Hematopoietic multipotent progenitor cell treated with erythropoietin and hydrocortisone succinate and interleukin-3 and kit ligand, for 4 days (in vitro differentiated cells): ENCODE measurements around the gene STK11.

Experiments used
- DNase-seq: peaks from one replicate; pipeline ENCODE4 v3.0.0-alpha.2; 2015

Gene STK11

GRCh38 chr19:1238369-1239303 is 33.1 kb downstream of the STK11 start:
- no peak for DNase-seq

- no peak for DNase-seq
Observed at GRCh38 chr19:1239420-1239795, 33.8 kb downstream of the STK11 start.

GRCh38 chr19:1239796-1240737 is 34.5 kb downstream of the STK11 start:
- peak; percentile 96 for DNase-seq

- no peak for DNase-seq
Observed at GRCh38 chr19:1240925-1241324, 35.3 kb downstream of the STK11 start.

GRCh38 chr19:1241417-1242095 is 36.0 kb downstream of the STK11 start, which contains the start of gene ATP5F1D:
Gene ATP5F1D, plus strand, starts transcription at chr19:1241751. Its CDS starts 100 bp downstream, at chr19:1241851.
- peak; percentile 99 for DNase-seq

GRCh38 chr19:1243768-1244692 is 38.5 kb downstream of the STK11 start:
- DNase-seq = peak; percentile 93

- peak; percentile 63 for DNase-seq
Observed at GRCh38 chr19:1244693-1245451, 39.3 kb downstream of the STK11 start.

GRCh38 chr19:1245494-1246264 is 40.1 kb downstream of the STK11 start:
- no peak for DNase-seq

- DNase-seq = peak; percentile 11
Observed at GRCh38 chr19:1246265-1247087, 40.9 kb downstream of the STK11 start.

- DNase-seq = no peak
Observed at GRCh38 chr19:1247748-1248138, 42.2 kb downstream of the STK11 start.

- DNase-seq = peak; percentile 85
Observed at GRCh38 chr19:1248139-1248785, 42.7 kb downstream of the STK11 start, which contains the start of gene MIDN. Gene MIDN, plus strand, starts transcription at chr19:1248583. Its CDS starts 1,714 bp downstream, at chr19:1250297.

- peak; percentile 84 for DNase-seq
Observed at GRCh38 chr19:1248786-1249297, 43.3 kb downstream of the STK11 start.

GRCh38 chr19:1249298-1249989 is 43.9 kb downstream of the STK11 start:
- DNase-seq = peak; percentile 98

GRCh38 chr19:1249990-1250436 is 44.4 kb downstream of the STK11 start:
- DNase-seq = no peak

GRCh38 chr19:1250437-1251260 is 45.1 kb downstream of the STK11 start:
- DNase-seq = peak; percentile 85
